Keratinocyte (primary cell): ENCODE data around the gene IFNL2. TPM values are rescaled to one million over a fixed set of nuclear protein-coding genes. Genes with fewer than 3 reads are reported as not detected.
"Not testable (repeated sequence)": the region's sequence is repeated elsewhere in the genome, so short reads cannot be mapped to it uniquely, and the experiment has no call there.

Source experiments
- DNase-seq: peaks from one replicate; pipeline ENCODE4 v3.0.0-alpha.2; 2011; ENCODE audit warnings: low read depth, missing footprints, low spot score
- FAIRE-seq: peaks from 2 replicates; lab custom pipeline; 2011; peaks lifted over from hg19 to GRCh38; lab: Jason Lieb, UNC
- H2AFZ ChIP-seq: 2 replicates; pipeline ENCODE4 v1.6.0; 2012; ENCODE audit warnings: low read length, control low read depth, inconsistent platforms; ENCODE audit not compliant: control insufficient read depth
- H3K27ac ChIP-seq: 2 replicates; pipeline ENCODE4 v1.5.1; 2011; ENCODE audit warnings: low read length; ENCODE audit not compliant: control insufficient read depth, insufficient read depth
- H3K27me3 ChIP-seq: 3 replicates; pipeline ENCODE4 v1.6.0; 2011; ENCODE audit warnings: low read length; ENCODE audit not compliant: control insufficient read depth, insufficient read depth; ENCODE audit errors: extremely low read depth
- H3K36me3 ChIP-seq, 2 experiments: 2 replicates in 1 of 2; 3 replicates in 1 of 2; pipeline ENCODE4 v1.5.1; 2011; ENCODE audit warnings: low read length in 2 of 2, mild to moderate bottlenecking in 1 of 2; ENCODE audit not compliant: control insufficient read depth in 2 of 2, insufficient read depth in 2 of 2; ENCODE audit errors: extremely low read depth in 1 of 2
- H3K4me1 ChIP-seq: 3 replicates; pipeline ENCODE4 v1.5.1; 2011; ENCODE audit warnings: low read length; ENCODE audit not compliant: control insufficient read depth, insufficient read depth; ENCODE audit errors: extremely low read depth
- H3K4me2 ChIP-seq: 3 replicates; pipeline ENCODE4 v1.6.0; 2011; ENCODE audit warnings: low read depth, low read length; ENCODE audit not compliant: control insufficient read depth, insufficient read depth; ENCODE audit errors: extremely low read depth
- H3K4me3 ChIP-seq, 3 experiments: fragments of 200-600 bp in 1 of 3; sonication (generic) in 1 of 3; 2 replicates in 2 of 3; 3 replicates in 1 of 3; pipeline ENCODE4 v1.5.1; 2011 to 2016; ENCODE audit warnings: low read length in 3 of 3, mild to moderate bottlenecking in 3 of 3, control low read depth in 2 of 3, inconsistent platforms in 1 of 3, low read depth in 1 of 3, mixed read lengths in 1 of 3, mixed run types in 1 of 3, moderate library complexity in 1 of 3; ENCODE audit not compliant: control insufficient read depth in 2 of 3, insufficient read depth in 2 of 3; ENCODE audit errors: extremely low read depth in 1 of 3
- H3K79me2 ChIP-seq: 2 replicates; pipeline ENCODE4 v1.6.0; 2012; ENCODE audit warnings: low read length; ENCODE audit not compliant: control insufficient read depth, insufficient read depth
- H3K9ac ChIP-seq: 3 replicates; pipeline ENCODE4 v1.6.0; 2011; ENCODE audit warnings: low read length; ENCODE audit not compliant: control insufficient read depth, insufficient read depth; ENCODE audit errors: extremely low read depth
- H3K9me1 ChIP-seq: 3 replicates; pipeline ENCODE4 v1.6.0; 2011; ENCODE audit warnings: low read length; ENCODE audit not compliant: control insufficient read depth, insufficient read depth; ENCODE audit errors: extremely low read depth
- H3K9me3 ChIP-seq: 2 replicates; pipeline ENCODE4 v1.5.1; 2012; ENCODE audit warnings: low read depth, low read length; ENCODE audit not compliant: control insufficient read depth
- H4K20me1 ChIP-seq: 3 replicates; pipeline ENCODE4 v1.6.0; 2011; ENCODE audit warnings: low read length; ENCODE audit not compliant: control insufficient read depth, insufficient read depth; ENCODE audit errors: extremely low read depth
- EZH2 ChIP-seq: IDR thresholded peaks from one replicate; pipeline ENCODE4 v1.6.1; 2012; ENCODE audit warnings: inconsistent platforms, mild to moderate bottlenecking, low read length, moderate library complexity
- dilution Hi-C: fragments of 300-500 bp; cut with MboI; formaldehyde crosslinking; loops from one replicate; pipeline ENCODE4 v1.7.0; 2020; ENCODE audit warnings: low sequenced_read_pairs; ENCODE audit not compliant: extremely low pct_ligation_motif_present
- polyA plus RNA-seq, 5 experiments: library from polyadenylated mRNA; depleted of rRNA in 3 of 5; stranded (reverse) in 3 of 5; stranded (forward) in 1 of 5; unstranded in 1 of 5; fragments of >200 nt; gene quantifications; 1 replicate in 1 of 5; 2 replicates in 3 of 5; 3 replicates in 1 of 5; pipeline versions ENCODE4 v1.2.1 to v1.2.3, GENCODE V29; 2011 to 2012; ENCODE audit warnings: missing spikeins in 2 of 5, low read depth in 1 of 5, low replicate concordance in 1 of 5
- TF ChIP-seq, protein P1 (sequence below), 3 experiments: IDR thresholded peaks in 1 of 3; conservative IDR thresholded peaks in 1 of 3; optimal IDR thresholded peaks in 1 of 3; 2 replicates in 2 of 3; 3 replicates in 1 of 3; pipeline versions ENCODE3 to v1.5.1; 2011; ENCODE audit warnings: low read length in 3 of 3, mild to moderate bottlenecking in 3 of 3, moderate library complexity in 2 of 3, control low read depth in 1 of 3, inconsistent platforms in 1 of 3; ENCODE audit not compliant: insufficient read depth in 2 of 3; ENCODE audit errors: extremely low read depth in 1 of 3

IFNL2 gene
- polyA plus RNA-seq, 1 donor (not counting 4 experiments of a cell fraction or from before 2014, with no cell fraction given), result not detected

DNA sequence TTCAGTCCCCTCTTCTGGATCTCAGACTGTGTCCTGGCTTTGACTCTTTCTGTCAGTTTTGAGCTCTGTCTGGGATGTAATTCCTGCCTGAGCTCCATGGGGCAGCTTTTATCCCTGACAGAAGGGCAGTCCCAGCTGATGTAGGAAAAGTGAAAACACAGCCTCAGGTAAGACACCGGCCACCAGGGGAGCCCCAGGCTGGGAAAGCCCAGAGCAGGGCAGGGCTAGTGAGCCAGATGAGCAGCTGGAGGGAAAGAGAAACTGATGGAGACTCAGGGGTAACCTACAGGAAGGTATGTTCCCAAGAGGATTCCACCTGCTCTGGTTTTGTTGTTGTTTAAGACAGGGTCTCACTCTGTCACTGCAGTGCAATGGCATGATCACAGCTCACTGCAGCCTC is 23.0 kb upstream of the IFNL2 start:
- H3K27me3 ChIP-seq, result peaks cover 24% of the 10 kb centered on the region
- H3K4me3 ChIP-seq, dilution Hi-C loops, H3K9me3 ChIP-seq, H3K4me2 ChIP-seq, H4K20me1 ChIP-seq, H3K27ac ChIP-seq, H2AFZ ChIP-seq, H3K36me3 ChIP-seq, H3K9ac ChIP-seq, H3K9me1 ChIP-seq, DNase-seq, H3K4me1 ChIP-seq, H3K79me2 ChIP-seq: not testable (repeated sequence)
- peak; percentile 69 for FAIRE-seq

DNA sequence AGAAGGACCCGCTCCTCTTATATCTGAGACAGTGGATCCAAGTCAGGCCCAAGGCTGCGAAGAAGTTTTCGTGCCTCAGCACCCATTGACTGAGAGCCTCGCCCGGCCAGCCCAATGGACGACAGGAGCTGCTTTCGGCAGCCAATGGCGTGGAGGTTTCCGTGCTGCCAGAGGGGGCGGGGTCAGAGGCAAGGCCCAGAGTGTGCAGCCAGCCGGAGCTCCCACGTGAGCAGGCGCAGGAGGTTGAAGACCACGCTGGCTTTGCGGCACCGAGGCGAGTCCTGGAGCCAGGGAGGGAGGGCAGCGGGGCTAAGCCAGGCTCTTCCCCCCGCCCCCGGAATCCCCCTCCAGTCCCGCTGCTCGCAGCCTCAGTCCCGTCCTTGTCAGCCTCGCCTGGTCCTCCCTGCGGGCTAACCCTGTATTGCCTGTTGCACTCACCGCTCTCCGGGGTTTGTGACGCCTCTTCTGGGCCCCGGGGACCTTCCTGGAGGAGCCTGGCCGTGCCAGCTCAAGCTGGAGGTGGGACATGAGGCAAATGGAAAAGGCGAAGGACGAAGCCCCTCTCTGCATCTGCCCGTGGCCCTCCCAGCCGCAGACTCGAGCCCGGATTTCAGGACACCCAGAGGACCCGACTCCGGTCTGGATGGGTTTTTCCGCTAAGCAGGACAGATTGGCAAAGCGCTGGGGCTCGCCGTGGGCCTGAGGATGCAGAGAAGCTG is 21.1 kb upstream of the IFNL2 start:
- peak overlapping the region; percentile 43 for H2AFZ ChIP-seq
- H3K9me1 ChIP-seq, result no peaks in the 10 kb centered on the region
- H3K27ac ChIP-seq, result no peak overlapping the region
- H3K27me3 ChIP-seq, result peaks cover 24% of the 10 kb centered on the region
- no peak overlapping the region for H3K9ac ChIP-seq
- no peaks in the 10 kb centered on the region for H3K36me3 ChIP-seq
- H4K20me1 ChIP-seq, result no peaks in the 10 kb centered on the region
- peak overlapping the region; percentile 22 for H3K4me2 ChIP-seq
- TF ChIP-seq, protein P1, sequence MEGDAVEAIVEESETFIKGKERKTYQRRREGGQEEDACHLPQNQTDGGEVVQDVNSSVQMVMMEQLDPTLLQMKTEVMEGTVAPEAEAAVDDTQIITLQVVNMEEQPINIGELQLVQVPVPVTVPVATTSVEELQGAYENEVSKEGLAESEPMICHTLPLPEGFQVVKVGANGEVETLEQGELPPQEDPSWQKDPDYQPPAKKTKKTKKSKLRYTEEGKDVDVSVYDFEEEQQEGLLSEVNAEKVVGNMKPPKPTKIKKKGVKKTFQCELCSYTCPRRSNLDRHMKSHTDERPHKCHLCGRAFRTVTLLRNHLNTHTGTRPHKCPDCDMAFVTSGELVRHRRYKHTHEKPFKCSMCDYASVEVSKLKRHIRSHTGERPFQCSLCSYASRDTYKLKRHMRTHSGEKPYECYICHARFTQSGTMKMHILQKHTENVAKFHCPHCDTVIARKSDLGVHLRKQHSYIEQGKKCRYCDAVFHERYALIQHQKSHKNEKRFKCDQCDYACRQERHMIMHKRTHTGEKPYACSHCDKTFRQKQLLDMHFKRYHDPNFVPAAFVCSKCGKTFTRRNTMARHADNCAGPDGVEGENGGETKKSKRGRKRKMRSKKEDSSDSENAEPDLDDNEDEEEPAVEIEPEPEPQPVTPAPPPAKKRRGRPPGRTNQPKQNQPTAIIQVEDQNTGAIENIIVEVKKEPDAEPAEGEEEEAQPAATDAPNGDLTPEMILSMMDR (optimal IDR thresholded peaks at IDR 0.05 in 1 of 3, IDR thresholded peaks at IDR 0.05 in 1 of 3, conservative IDR thresholded peaks at IDR 0.05 in 1 of 3; ENCODE audit: extremely low read depth in 1 of 3, insufficient read depth in 2 of 3, low read length in 3 of 3), result no peak
- no peak for TF ChIP-seq EZH2
- dilution Hi-C loops, result no loop called here
- H3K9me3 ChIP-seq, result no peaks in the 10 kb centered on the region
- DNase-seq (no peak), FAIRE-seq (no peak)
- no peak overlapping the region for H3K4me3 ChIP-seq
- H3K79me2 ChIP-seq, result no peaks in the 10 kb centered on the region
- peaks cover 3% of the 10 kb centered on the region for H3K4me1 ChIP-seq
